Esophagus muscularis mucosa (tissue), 4 donors: ENCODE measurements around the gene RAG1.

Experiments
- EP300 ChIP-seq: sonication (generic); formaldehyde crosslinking; IDR thresholded peaks from one replicate; pipeline ENCODE4 v1.6.1; 2017; ENCODE audit warnings: antibody characterized with exemption
- POLR2A ChIP-seq: fragments of 450-650 bp; IDR thresholded peaks from one replicate; pipeline ENCODE4 v1.6.1; 2017; ENCODE audit warnings: antibody characterized with exemption, moderate library complexity, mild to moderate bottlenecking, low read depth
- POLR2AphosphoS5 ChIP-seq, 2 donors: sonication (generic); formaldehyde crosslinking; IDR thresholded peaks; one replicate each; pipeline ENCODE4 v1.6.1; 2017; ENCODE audit warnings: antibody characterized with exemption in 2 of 2
- TF ChIP-seq, protein P1 (sequence below), 3 experiments: fragments of 200-600 bp in 2 of 3; fragments of 450-650 bp in 1 of 3; sonication (generic) in 2 of 3; IDR thresholded peaks; one replicate each; pipeline ENCODE4 v1.5.1; 2017 to 2019; ENCODE audit warnings: antibody characterized with exemption in 3 of 3, mild to moderate bottlenecking in 2 of 3, moderate library complexity in 1 of 3

DNA sequence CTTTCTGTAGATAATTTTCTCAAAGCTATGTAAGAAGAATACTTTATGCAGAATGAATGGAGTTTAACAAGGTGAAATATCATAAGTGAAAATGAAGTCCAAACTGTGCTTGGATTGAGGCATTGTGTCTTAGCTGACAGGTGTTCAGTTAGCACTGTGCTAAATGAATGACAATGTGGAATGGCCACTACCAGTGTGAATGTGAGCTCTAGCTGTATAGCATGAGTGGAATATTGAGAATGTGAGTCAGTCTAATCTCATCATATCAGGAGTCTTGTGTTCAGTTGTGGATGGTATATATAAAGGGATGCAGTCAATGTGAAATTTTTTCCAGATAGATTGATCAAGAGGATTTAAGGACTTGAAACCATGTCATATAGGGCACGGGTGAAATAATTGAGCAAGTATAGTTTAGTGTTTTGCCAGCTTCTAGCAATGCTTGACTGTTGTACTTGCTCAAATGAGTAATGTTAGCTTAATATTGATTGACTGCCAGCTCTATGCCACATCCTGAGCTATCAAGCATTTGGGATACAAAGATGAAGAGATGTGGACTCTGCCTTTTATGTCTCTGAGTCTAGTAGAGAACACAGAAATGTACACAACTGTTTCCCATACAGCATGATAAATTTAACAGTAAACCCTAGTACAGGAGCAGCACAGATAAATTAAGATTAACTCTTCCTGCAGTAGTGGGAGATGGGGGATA lies 40.8 kb downstream of the RAG1 start:
- TF ChIP-seq, protein P1, sequence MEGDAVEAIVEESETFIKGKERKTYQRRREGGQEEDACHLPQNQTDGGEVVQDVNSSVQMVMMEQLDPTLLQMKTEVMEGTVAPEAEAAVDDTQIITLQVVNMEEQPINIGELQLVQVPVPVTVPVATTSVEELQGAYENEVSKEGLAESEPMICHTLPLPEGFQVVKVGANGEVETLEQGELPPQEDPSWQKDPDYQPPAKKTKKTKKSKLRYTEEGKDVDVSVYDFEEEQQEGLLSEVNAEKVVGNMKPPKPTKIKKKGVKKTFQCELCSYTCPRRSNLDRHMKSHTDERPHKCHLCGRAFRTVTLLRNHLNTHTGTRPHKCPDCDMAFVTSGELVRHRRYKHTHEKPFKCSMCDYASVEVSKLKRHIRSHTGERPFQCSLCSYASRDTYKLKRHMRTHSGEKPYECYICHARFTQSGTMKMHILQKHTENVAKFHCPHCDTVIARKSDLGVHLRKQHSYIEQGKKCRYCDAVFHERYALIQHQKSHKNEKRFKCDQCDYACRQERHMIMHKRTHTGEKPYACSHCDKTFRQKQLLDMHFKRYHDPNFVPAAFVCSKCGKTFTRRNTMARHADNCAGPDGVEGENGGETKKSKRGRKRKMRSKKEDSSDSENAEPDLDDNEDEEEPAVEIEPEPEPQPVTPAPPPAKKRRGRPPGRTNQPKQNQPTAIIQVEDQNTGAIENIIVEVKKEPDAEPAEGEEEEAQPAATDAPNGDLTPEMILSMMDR (IDR thresholded peaks at IDR 0.05), result no peak
- TF ChIP-seq EP300 (no peak), POLR2A (no peak), POLR2AphosphoS5 (IDR thresholded peaks at IDR 0.05) (no peak)
